Stimulated activated CD4-positive, alpha-beta T cell treated with anti-CD3 and anti-CD28 coated beads, Interleukin-2, amount 100 ng/mL, for 4 hours (primary cell): ENCODE results near the gene ADGRB3.

Experiments used
- DNase-seq: peaks from one replicate; pipeline ENCODE4 v3.0.0-alpha.2; 2020; ENCODE audit warnings: low read depth

Gene ADGRB3

GRCh38 chr6:69128411-69128810 lies 493.3 kb downstream of the ADGRB3 start:
- no peak for DNase-seq

- DNase-seq = no peak
Measured at GRCh38 chr6:69129046-69129445, 494.0 kb downstream of the ADGRB3 start.

- DNase-seq = no peak
Measured at GRCh38 chr6:69135927-69136326, 500.8 kb downstream of the ADGRB3 start.

- no peak for DNase-seq
Measured at GRCh38 chr6:69138148-69138547, 503.1 kb downstream of the ADGRB3 start.

- no peak for DNase-seq
Measured at GRCh38 chr6:69138893-69139494, 503.9 kb downstream of the ADGRB3 start.

- DNase-seq = no peak
Measured at GRCh38 chr6:69145062-69145461, 510.0 kb downstream of the ADGRB3 start.

GRCh38 chr6:69146385-69146784 lies 511.3 kb downstream of the ADGRB3 start:
- no peak for DNase-seq

GRCh38 chr6:69155467-69155866 lies 520.4 kb downstream of the ADGRB3 start:
- no peak for DNase-seq

GRCh38 chr6:69162811-69163210 lies 527.7 kb downstream of the ADGRB3 start:
- no peak for DNase-seq

GRCh38 chr6:69164564-69165229 lies 529.6 kb downstream of the ADGRB3 start:
- no peak for DNase-seq

- DNase-seq = no peak
Measured at GRCh38 chr6:69179681-69180080, 544.6 kb downstream of the ADGRB3 start.

GRCh38 chr6:69180361-69181067 lies 545.4 kb downstream of the ADGRB3 start:
- no peak for DNase-seq

- DNase-seq = no peak
Measured at GRCh38 chr6:69181964-69182363, 546.9 kb downstream of the ADGRB3 start.

GRCh38 chr6:69185276-69185675 lies 550.2 kb downstream of the ADGRB3 start:
- DNase-seq = no peak

- DNase-seq = no peak
Measured at GRCh38 chr6:69202768-69203167, 567.7 kb downstream of the ADGRB3 start.

GRCh38 chr6:69216127-69216526 lies 581.0 kb downstream of the ADGRB3 start:
- no peak for DNase-seq

GRCh38 chr6:69217343-69217742 lies 582.3 kb downstream of the ADGRB3 start:
- DNase-seq = no peak

- DNase-seq = no peak
Measured at GRCh38 chr6:69220375-69220774, 585.3 kb downstream of the ADGRB3 start.

- DNase-seq = no peak
Measured at GRCh38 chr6:69232008-69232407, 596.9 kb downstream of the ADGRB3 start.

- no peak for DNase-seq
Measured at GRCh38 chr6:69232496-69232895, 597.4 kb downstream of the ADGRB3 start.

GRCh38 chr6:69232911-69233448 lies 597.9 kb downstream of the ADGRB3 start:
- DNase-seq = no peak

- DNase-seq = no peak
Measured at GRCh38 chr6:69238067-69238466, 603.0 kb downstream of the ADGRB3 start.

GRCh38 chr6:69246983-69247382 lies 611.9 kb downstream of the ADGRB3 start:
- no peak for DNase-seq
